Mesendoderm (in vitro differentiated cells): Measurements from ENCODE around the gene CFD.
A peak's percentile ranks its signal among the peaks of the same experiment; 100 is the strongest.
"Not testable (repeated sequence)": the region's sequence is repeated elsewhere in the genome, so short reads cannot be mapped to it uniquely, and the experiment has no call there.

Source experiments
- DNase-seq: peaks from one replicate; pipeline ENCODE4 v3.0.0; 2013
- H2AK5ac ChIP-seq: 2 replicates; pipeline ENCODE4 v1.6.1; 2013; ENCODE audit warnings: low read length, inconsistent platforms
- H2BK120ac ChIP-seq: 2 replicates; pipeline ENCODE4 v1.6.1; 2013; ENCODE audit warnings: low read depth, mild to moderate bottlenecking, low read length, moderate library complexity, mixed read lengths
- H2BK15ac ChIP-seq: replicated peaks from 2 replicates; pipeline ENCODE4 v1.6.1; 2013; ENCODE audit warnings: low read depth, mild to moderate bottlenecking, moderate library complexity
- H2BK5ac ChIP-seq: 2 replicates; pipeline ENCODE4 v1.6.1; 2013; ENCODE audit warnings: low read length, inconsistent platforms
- H3K18ac ChIP-seq: 2 replicates; pipeline ENCODE4 v1.6.1; 2013; ENCODE audit warnings: mild to moderate bottlenecking, low read length, mixed read lengths
- H3K23ac ChIP-seq: one replicate; pipeline ENCODE4 v1.6.1; 2013; ENCODE audit warnings: low read length
- H3K27ac ChIP-seq: 2 replicates; pipeline ENCODE4 v1.5.1; 2013; ENCODE audit warnings: low read depth, mild to moderate bottlenecking, inconsistent platforms, low read length, moderate library complexity
- H3K27me3 ChIP-seq: 2 replicates; pipeline ENCODE4 v1.6.1; 2013; ENCODE audit warnings: low read length, control low read depth, mild to moderate bottlenecking, inconsistent platforms; ENCODE audit not compliant: insufficient read depth, poor library complexity
- H3K36me3 ChIP-seq: 2 replicates; pipeline ENCODE4 v1.6.1; 2013; ENCODE audit warnings: low read length, inconsistent platforms; ENCODE audit not compliant: control insufficient read depth, insufficient read depth
- H3K4ac ChIP-seq: one replicate; pipeline ENCODE4 v1.6.1; 2013; ENCODE audit warnings: low read depth, mild to moderate bottlenecking, low read length, moderate library complexity
- H3K4me1 ChIP-seq: 2 replicates; pipeline ENCODE4 v1.6.1; 2013; ENCODE audit warnings: low read depth, low read length, inconsistent platforms; ENCODE audit not compliant: control insufficient read depth
- H3K4me2 ChIP-seq: 2 replicates; pipeline ENCODE4 v1.6.1; 2013; ENCODE audit warnings: low read length
- H3K4me3 ChIP-seq: 2 replicates; pipeline ENCODE4 v1.5.1; 2013; ENCODE audit warnings: mild to moderate bottlenecking, low read length
- H3K56ac ChIP-seq: one replicate; pipeline ENCODE4 v1.6.1; 2013; ENCODE audit warnings: low read length
- H3K79me1 ChIP-seq: 2 replicates; pipeline ENCODE4 v1.6.1; 2013; ENCODE audit warnings: low read length, inconsistent platforms
- H3K79me2 ChIP-seq: 2 replicates; pipeline ENCODE4 v1.6.1; 2013; ENCODE audit warnings: mild to moderate bottlenecking, low read length; ENCODE audit not compliant: control insufficient read depth, insufficient read depth
- H3K9ac ChIP-seq: 2 replicates; pipeline ENCODE4 v1.6.1; 2013; ENCODE audit warnings: low read length, inconsistent platforms
- H4K5ac ChIP-seq: one replicate; pipeline ENCODE4 v1.6.1; 2013; ENCODE audit warnings: low read length
- H4K8ac ChIP-seq: one replicate; pipeline ENCODE4 v1.6.1; 2013; ENCODE audit warnings: low read depth, mild to moderate bottlenecking, control low read depth, low read length, moderate library complexity
- WGBS: extraction: QIAGEN DNeasy Blood & Tissue Kit; methylation state at CpG from one replicate; pipeline ENCODE4 v1.1.7; 2013; ENCODE audit warnings: low lambda C conversion rate, missing lambda C conversion rate; ENCODE audit not compliant: insufficient coverage; ENCODE audit errors: extremely low coverage; 5-methylcytosine and 5-hydroxymethylcytosine counted together

The CFD gene

GRCh38 chr19:891421-892200 is 32.1 kb downstream of the CFD start:
- H3K79me2 ChIP-seq, H4K8ac ChIP-seq, H3K79me1 ChIP-seq, H3K27me3 ChIP-seq, H3K27ac ChIP-seq, H4K5ac ChIP-seq, H3K4me2 ChIP-seq, H2AK5ac ChIP-seq, H3K18ac ChIP-seq, H2BK15ac ChIP-seq, H3K4me1 ChIP-seq, H3K36me3 ChIP-seq, H2BK5ac ChIP-seq, H3K4ac ChIP-seq, DNase-seq, H3K4me3 ChIP-seq, H2BK120ac ChIP-seq, H3K23ac ChIP-seq: not testable (repeated sequence)
- Histone ChIP-seq H3K56ac (peak overlapping the region; percentile 91), H3K9ac (peak overlapping the region; percentile 84)
- WGBS: no CpG with 5 or more reads among the region's 50 CpGs

GRCh38 chr19:892243-892893 is 32.9 kb downstream of the CFD start:
- no peaks in the 10 kb centered on the region for H3K36me3 ChIP-seq
- WGBS: no CpG with 5 or more reads among the region's 27 CpGs
- H2BK15ac ChIP-seq: no peak overlapping the region
- DNase-seq: no peak
- peak overlapping the region; percentile 63 for H3K4me3 ChIP-seq
- peak overlapping the region; percentile 89 for H3K4ac ChIP-seq
- no peak overlapping the region for H2BK120ac ChIP-seq
- peak overlapping the region; percentile 84 for H3K9ac ChIP-seq
- H2BK5ac ChIP-seq: no peak overlapping the region
- H3K27ac ChIP-seq: no peak overlapping the region
- H2AK5ac ChIP-seq: peak overlapping the region; percentile 38
- H3K23ac ChIP-seq: no peak overlapping the region
- no peaks in the 10 kb centered on the region for H3K4me1 ChIP-seq
- H3K4me2 ChIP-seq: peak overlapping the region; percentile 78
- H4K8ac ChIP-seq: peak overlapping the region; percentile 97
- peak overlapping the region; percentile 98 for H3K18ac ChIP-seq
- no peaks in the 10 kb centered on the region for H3K79me1 ChIP-seq
- H3K56ac ChIP-seq: peak overlapping the region; percentile 91
- H4K5ac ChIP-seq: no peak overlapping the region
- peaks cover 3% of the 10 kb centered on the region for H3K79me2 ChIP-seq
- H3K27me3 ChIP-seq: no peaks in the 10 kb centered on the region

DNA sequence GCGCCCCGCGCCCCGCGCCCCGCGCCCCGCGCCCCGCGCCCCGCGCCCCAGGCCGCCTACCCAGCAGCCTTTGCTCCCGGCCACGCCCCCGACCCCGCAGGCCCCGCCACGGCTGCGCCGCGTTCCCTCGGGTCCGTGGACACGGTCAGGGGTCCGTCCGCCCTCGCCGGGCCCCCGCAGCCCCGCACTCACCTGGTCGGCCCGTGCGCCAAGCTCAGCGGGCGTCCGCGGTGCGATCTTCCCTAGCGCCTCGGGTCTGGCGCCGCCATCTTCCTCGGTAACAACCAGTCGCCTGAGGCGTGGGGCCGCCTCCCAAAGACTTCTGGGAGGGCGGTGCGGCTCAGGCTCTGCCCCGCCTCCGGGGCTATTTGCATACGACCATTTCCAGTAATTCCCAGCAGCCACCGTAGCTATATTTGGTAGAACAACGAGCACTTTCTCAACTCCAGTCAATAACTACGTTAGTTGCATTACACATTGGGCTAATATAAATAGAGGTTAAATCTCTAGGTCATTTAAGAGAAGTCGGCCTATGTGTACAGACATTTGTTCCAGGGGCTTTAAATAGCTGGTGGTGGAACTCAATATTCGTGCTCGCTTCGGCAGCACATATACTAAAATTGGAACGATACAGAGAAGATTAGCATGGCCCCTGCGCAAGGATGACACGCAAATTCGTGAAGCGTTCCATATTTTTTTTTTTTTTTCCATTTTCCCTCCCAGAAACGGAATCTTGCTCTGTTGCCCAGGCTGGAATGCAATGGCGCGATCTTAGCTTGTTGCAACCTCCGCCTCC is 33.6 kb downstream of the CFD start, which contains the start of the genes MED16 and RNU6-9:
MED16 (minus strand) TSS at position 294 of the 796 bp plus-strand sequence. CDS start 2,056 bp downstream, outside the sequence.
RNU6-9 (plus strand) TSS at position 591 of the 796 bp plus-strand sequence.
- peak within 1 kb of the TSS; percentile 98 for H3K18ac ChIP-seq
- H4K8ac ChIP-seq: peak within 1 kb of the TSS; percentile 97
- peak within 1 kb of the TSS; percentile 99 for H3K56ac ChIP-seq
- H3K79me2 ChIP-seq: peaks cover 3% of the 10 kb centered on the region
- peak within 1 kb of the TSS; percentile 92 for H3K27ac ChIP-seq
- no peak within 1 kb of the TSS for H4K5ac ChIP-seq
- H3K9ac ChIP-seq: peak within 1 kb of the TSS; percentile 96
- no CpG with 5 or more reads among the region's 69 CpGs for WGBS
- H3K4ac ChIP-seq: peak within 1 kb of the TSS; percentile 89
- H2AK5ac ChIP-seq: peak within 1 kb of the TSS; percentile 38
- no peaks in the 10 kb centered on the region for H3K4me1 ChIP-seq
- no peaks in the 10 kb centered on the region for H3K27me3 ChIP-seq
- H3K79me1 ChIP-seq: no peaks in the 10 kb centered on the region
- peak; percentile 95 for DNase-seq
- H2BK120ac ChIP-seq: peak within 1 kb of the TSS; percentile 82
- H3K36me3 ChIP-seq: no peaks in the 10 kb centered on the region
- H3K4me2 ChIP-seq: peak within 1 kb of the TSS; percentile 78
- peak within 1 kb of the TSS; percentile 83 for H3K4me3 ChIP-seq
- peak within 1 kb of the TSS; percentile 94 for H3K23ac ChIP-seq
- H2BK15ac ChIP-seq: no peak within 1 kb of the TSS
- peak within 1 kb of the TSS; percentile 97 for H2BK5ac ChIP-seq

DNA sequence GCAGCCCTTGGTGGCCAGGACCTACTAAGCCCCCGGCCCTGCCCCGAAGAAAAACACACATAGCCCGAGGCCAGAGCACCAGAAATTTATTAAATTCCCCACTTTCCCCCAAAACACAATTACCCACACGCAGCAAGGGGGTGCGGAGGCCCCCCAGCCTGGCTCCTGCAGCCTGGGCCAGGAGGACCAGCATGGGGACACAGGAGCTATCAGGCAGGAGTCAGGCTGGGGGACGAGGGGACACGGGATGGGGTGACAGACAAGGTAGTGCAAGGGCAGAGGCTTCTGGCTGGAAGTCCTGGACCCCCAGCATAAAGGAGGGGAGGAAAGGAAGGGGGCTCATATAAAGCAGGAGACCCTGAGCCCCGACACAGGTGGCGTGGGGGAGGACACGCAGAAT is 37.0 kb downstream of the CFD start:
- WGBS: no CpG with 5 or more reads among the region's 10 CpGs

GRCh38 chr19:896999-897398 is 37.5 kb downstream of the CFD start:
- H3K79me2 ChIP-seq: peaks cover 3% of the 10 kb centered on the region
- no peaks in the 10 kb centered on the region for H3K4me1 ChIP-seq
- H2BK120ac ChIP-seq: no peak overlapping the region
- no peak overlapping the region for H3K56ac ChIP-seq
- no peak overlapping the region for H2BK15ac ChIP-seq
- no peak overlapping the region for H3K4ac ChIP-seq
- H3K23ac ChIP-seq: no peak overlapping the region
- H3K36me3 ChIP-seq: no peaks in the 10 kb centered on the region
- WGBS: no CpG with 5 or more reads among the region's 11 CpGs
- H4K8ac ChIP-seq: no peak overlapping the region
- H3K27me3 ChIP-seq: no peaks in the 10 kb centered on the region
- no peaks in the 10 kb centered on the region for H3K79me1 ChIP-seq
- no peak overlapping the region for H3K4me3 ChIP-seq
- H3K27ac ChIP-seq: no peak overlapping the region
- H2BK5ac ChIP-seq: no peak overlapping the region
- no peak overlapping the region for H4K5ac ChIP-seq
- H3K9ac ChIP-seq: no peak overlapping the region
- no peak overlapping the region for H2AK5ac ChIP-seq
- DNase-seq: no peak
- no peak overlapping the region for H3K4me2 ChIP-seq
- no peak overlapping the region for H3K18ac ChIP-seq

More for the DNA sequence above, 37.0 kb downstream of the CFD start:
- Histone ChIP-seq H3K56ac (no peak overlapping the region), H3K18ac (no peak overlapping the region), H3K9ac (no peak overlapping the region), H3K4ac (no peak overlapping the region), H3K27me3 (no peaks in the 10 kb centered on the region), H3K4me2 (no peak overlapping the region), H2BK120ac (no peak overlapping the region), H3K23ac (no peak overlapping the region), H3K79me1 (no peaks in the 10 kb centered on the region), H4K8ac (no peak overlapping the region), H2BK5ac (no peak overlapping the region), H2AK5ac (no peak overlapping the region), H3K4me1 (no peaks in the 10 kb centered on the region), H3K36me3 (no peaks in the 10 kb centered on the region), H3K27ac (no peak overlapping the region), H3K4me3 (no peak overlapping the region), H3K79me2 (peaks cover 3% of the 10 kb centered on the region), H2BK15ac (no peak overlapping the region), H4K5ac (no peak overlapping the region)
- DNase-seq: no peak
